Naive thymus-derived CD8-positive, alpha-beta T cell (primary cell): ENCODE results near the gene DOP1B. TPM values are rescaled to one million over a fixed set of nuclear protein-coding genes. Genes with fewer than 3 reads are reported as not detected.

Source experiments
- ATAC-seq, 2 donors: fragments of 150-1000 bp; cut with Tn5 transposase in 1 of 2; sonication (Bioruptor Pico), chemical (Tn5 transposase) in 1 of 2; 1 replicate in 1 of 2; 2 replicates in 1 of 2; pipeline ENCODE4 v1.10.0; 2021; ENCODE audit warnings: mild to moderate bottlenecking in 2 of 2, moderate library complexity in 2 of 2
- POLR2A ChIA-PET: fragments of 350-600 bp; sonication (Branson Sonifier 250); formaldehyde crosslinking; loops from one replicate; lab custom pipeline; 2021; ENCODE audit warnings: antibody characterized with exemption; lab: Charles Lee
- DNase-seq, 10 donors: peaks; one replicate each; pipeline versions ENCODE4 v3.0.0 to v3.0.0-alpha.2; 2020 to 2022
- H3K27ac Mint-ChIP-seq, 10 donors: one replicate each; pipeline ENCODE4 v1.8.0; 2020 to 2022; ENCODE audit warnings: mild to moderate bottlenecking in 10 of 10, mixed read lengths in 10 of 10, moderate library complexity in 4 of 10, inconsistent platforms in 1 of 10
- H3K27me3 Mint-ChIP-seq, 5 donors: one replicate each; pipeline ENCODE4 v1.8.0; 2021 to 2022; ENCODE audit warnings: mixed read lengths in 5 of 5
- H3K36me3 Mint-ChIP-seq, 3 donors: one replicate each; pipeline ENCODE4 v1.8.0; 2020 to 2022; ENCODE audit warnings: mixed read lengths in 3 of 3, mild to moderate bottlenecking in 2 of 3, inconsistent platforms in 1 of 3
- H3K4me1 Mint-ChIP-seq, 4 donors: one replicate each; pipeline ENCODE4 v1.8.0; 2021 to 2022; ENCODE audit warnings: mixed read lengths in 4 of 4
- H3K4me3 Mint-ChIP-seq, 10 donors: one replicate each; pipeline ENCODE4 v1.8.0; 2020 to 2022; ENCODE audit warnings: mild to moderate bottlenecking in 10 of 10, mixed read lengths in 10 of 10, moderate library complexity in 6 of 10, inconsistent platforms in 1 of 10
- H3K9me3 Mint-ChIP-seq, 9 donors: one replicate each; pipeline ENCODE4 v1.8.0; 2020 to 2022; ENCODE audit warnings: mixed read lengths in 9 of 9, mild to moderate bottlenecking in 3 of 9, inconsistent platforms in 1 of 9, moderate library complexity in 1 of 9
- polyA plus RNA-seq, 3 donors: library from polyadenylated mRNA; unstranded; fragments of 300-500 nt; fragmentation: Illumina TruSeq; gene quantifications; one replicate each; pipeline ENCODE4 v1.2.3, GENCODE V29; 2021
- total RNA-seq, 8 experiments: library from RNA in 2 of 8; stranded (reverse) in 2 of 8; gene quantifications; one replicate each; pipeline ENCODE4 v1.2.3 and lab custom pipeline; 2021 to 2026

The DOP1B gene, protein sequence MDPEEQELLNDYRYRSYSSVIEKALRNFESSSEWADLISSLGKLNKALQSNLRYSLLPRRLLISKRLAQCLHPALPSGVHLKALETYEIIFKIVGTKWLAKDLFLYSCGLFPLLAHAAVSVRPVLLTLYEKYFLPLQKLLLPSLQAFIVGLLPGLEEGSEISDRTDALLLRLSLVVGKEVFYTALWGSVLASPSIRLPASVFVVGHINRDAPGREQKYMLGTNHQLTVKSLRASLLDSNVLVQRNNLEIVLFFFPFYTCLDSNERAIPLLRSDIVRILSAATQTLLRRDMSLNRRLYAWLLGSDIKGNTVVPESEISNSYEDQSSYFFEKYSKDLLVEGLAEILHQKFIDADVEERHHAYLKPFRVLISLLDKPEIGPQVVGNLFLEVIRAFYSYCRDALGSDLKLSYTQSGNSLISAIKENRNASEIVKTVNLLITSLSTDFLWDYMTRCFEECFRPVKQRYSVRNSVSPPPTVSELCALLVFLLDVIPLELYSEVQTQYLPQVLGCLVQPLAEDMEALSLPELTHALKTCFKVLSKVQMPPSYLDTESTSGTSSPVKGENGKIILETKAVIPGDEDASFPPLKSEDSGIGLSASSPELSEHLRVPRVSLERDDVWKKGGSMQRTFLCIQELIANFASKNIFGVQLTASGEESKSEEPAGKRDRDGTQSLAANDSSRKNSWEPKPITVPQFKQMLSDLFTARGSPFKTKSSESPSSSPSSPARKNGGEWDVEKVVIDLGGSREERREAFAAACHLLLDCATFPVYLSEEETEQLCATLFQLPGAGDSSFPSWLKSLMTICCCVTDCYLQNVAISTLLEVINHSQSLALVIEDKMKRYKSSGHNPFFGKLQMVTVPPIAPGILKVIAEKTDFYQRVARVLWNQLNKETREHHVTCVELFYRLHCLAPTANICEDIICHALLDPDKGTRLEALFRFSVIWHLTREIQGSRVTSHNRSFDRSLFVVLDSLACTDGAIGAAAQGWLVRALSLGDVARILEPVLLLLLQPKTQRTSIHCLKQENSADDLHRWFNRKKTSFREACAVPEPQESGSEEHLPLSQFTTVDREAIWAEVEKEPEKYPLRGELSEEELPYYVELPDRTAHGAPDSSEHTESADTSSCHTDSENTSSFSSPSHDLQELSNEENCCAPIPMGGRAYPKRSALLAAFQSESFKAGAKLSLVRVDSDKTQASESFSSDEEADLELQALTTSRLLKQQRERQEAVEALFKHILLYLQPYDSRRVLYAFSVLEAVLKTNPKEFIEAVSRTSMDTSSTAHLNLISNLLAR (N-terminal part only)
- total RNA-seq = 10 to 100 TPM; 15.4 to 15.8 TPM
- polyA plus RNA-seq = 1 to 10 TPM; 4.6 to 8.4 (median 5.0) TPM
- 20.6 to 49.7 (median 41.1) reads per million in 6 experiments for total RNA-seq (lab: John Stamatoyannopoulos, UW)

DNA sequence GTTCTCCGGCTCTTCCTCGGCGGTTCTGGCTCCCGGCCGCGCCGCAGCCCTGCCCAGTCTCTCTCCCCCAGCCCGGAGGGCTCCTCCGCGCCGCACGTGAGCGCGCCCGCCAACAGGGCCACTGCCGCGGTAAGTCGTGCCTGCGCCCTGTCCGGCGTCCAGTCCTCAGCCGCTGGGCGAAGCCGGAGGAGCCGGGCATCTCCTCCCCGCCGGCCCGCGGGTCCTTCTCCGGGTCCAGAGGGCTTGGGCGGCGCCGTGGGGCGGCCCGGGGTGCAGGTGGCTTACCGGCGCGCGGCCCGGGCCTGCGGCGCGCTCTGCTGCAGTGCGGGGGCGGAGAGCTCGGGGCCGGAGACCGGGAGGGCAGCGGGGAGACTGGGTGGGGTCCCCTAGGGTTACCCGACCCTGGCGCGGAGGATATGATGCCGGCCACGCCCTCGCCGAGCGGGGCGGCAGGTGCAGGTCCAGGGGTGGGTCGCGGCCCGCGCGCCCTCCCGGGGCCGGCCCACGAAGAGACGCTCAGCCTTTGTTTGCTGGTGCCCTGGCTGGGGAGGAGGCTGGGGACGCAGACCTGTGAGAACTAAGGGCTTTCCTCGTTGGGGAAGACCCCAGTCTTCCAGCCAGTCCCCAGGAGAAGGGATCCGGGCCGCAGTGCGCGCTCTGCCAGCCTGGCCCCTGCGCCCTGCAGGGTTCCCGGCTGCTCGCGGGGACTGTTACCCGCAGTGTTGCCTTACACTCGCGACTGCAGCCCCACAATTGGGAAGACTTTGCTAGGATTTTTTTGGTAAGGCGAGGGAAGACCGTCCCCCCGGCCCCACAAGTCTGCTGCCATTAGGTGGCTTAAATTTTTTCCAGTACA is at the start of gene DOP1B:
DOP1B (plus strand) TSS at position 10 of the 856 bp plus-strand sequence. CDS start 7,910 bp downstream, outside the sequence.
- Mint-ChIP-seq H3K27ac (peak within 1 kb of the TSS in 9 of 10 donors; percentile 37 to 91 (median 83)), H3K27me3 (no peaks in the 10 kb centered on the region), H3K9me3 (no peaks in the 10 kb centered on the region), H3K4me1 (peaks cover 8 to 40% (median 33%) of the 10 kb centered on the region in 4 donors), H3K36me3 (no peaks in the 10 kb centered on the region), H3K4me3 (peak within 1 kb of the TSS; percentile 77 to 91 (median 85))
- POLR2A ChIA-PET = interaction anchor here (0.6 to 2.6 kb wide), 5 partner anchors 17 to 163 kb away, joined by 3 to 19 read pairs (median 5); partner anchors contain the start of gene MORC3
- DNase-seq (peak in 4 of 10 donors; percentile 22 to 68 (median 36)), ATAC-seq (peak in 1 of 2 donors; percentile 13)

DNA sequence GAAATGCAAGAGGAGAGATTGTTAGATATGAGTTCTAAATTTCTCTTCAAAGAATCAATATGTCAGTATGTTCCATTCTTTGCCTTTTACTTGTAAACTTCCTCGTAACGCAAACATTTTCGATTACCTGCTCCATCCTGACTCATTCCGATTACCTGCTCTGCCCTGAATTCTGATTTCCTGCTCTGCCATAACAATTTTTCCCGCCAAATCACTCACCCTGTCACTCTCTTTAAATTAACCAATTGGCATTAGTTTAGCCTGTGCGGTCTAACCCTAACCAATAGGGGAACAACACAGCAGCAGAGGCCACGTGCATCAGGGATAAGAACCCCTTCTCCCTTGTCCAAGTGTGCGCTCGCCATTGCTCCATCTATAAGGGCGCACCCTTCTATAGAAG is 46.8 kb upstream of the DOP1B start:
- Mint-ChIP-seq H3K27ac (no peak overlapping the region), H3K9me3 (no peaks in the 10 kb centered on the region), H3K36me3 (no peaks in the 10 kb centered on the region), H3K4me3 (no peak overlapping the region), H3K4me1 (peaks cover 11 to 27% (median 24%) of the 10 kb centered on the region in 4 donors), H3K27me3 (peaks cover 0 to 21% (median 9%) of the 10 kb centered on the region in 5 donors)
- POLR2A ChIA-PET = no interaction called here
- ATAC-seq (no peak), DNase-seq (no peak)

DNA sequence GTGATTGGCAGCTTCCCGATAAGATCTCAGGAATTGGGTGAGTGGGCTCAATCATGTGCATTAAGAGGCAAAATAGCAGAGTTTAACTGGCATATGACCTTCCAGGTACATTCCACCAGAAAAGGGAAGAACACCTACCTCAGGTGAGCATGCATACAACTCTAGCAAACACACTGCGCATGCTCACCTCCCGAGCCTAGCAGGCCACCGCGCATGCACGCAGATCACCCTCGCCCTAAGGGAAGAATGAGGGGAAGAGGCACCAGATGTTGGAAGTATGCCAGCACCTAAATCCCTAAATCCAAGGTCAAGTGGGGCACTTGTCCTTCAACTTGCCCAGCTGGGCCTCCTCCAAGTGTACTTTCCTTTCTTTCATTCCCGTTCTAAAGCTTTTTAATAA is 45.4 kb upstream of the DOP1B start:
- DNase-seq (no peak), ATAC-seq (no peak)
- POLR2A ChIA-PET = no interaction called here
- peaks cover 10 to 35% (median 32%) of the 10 kb centered on the region in 4 donors for H3K4me1 Mint-ChIP-seq
- H3K4me3 Mint-ChIP-seq = no peak overlapping the region
- peak overlapping the region in 1 of 10 donors; percentile 67 for H3K27ac Mint-ChIP-seq
- peaks cover 0 to 10% (median 0%) of the 10 kb centered on the region in 5 donors for H3K27me3 Mint-ChIP-seq
- no peaks in the 10 kb centered on the region for H3K36me3 Mint-ChIP-seq
- H3K9me3 Mint-ChIP-seq = no peaks in the 10 kb centered on the region

DNA sequence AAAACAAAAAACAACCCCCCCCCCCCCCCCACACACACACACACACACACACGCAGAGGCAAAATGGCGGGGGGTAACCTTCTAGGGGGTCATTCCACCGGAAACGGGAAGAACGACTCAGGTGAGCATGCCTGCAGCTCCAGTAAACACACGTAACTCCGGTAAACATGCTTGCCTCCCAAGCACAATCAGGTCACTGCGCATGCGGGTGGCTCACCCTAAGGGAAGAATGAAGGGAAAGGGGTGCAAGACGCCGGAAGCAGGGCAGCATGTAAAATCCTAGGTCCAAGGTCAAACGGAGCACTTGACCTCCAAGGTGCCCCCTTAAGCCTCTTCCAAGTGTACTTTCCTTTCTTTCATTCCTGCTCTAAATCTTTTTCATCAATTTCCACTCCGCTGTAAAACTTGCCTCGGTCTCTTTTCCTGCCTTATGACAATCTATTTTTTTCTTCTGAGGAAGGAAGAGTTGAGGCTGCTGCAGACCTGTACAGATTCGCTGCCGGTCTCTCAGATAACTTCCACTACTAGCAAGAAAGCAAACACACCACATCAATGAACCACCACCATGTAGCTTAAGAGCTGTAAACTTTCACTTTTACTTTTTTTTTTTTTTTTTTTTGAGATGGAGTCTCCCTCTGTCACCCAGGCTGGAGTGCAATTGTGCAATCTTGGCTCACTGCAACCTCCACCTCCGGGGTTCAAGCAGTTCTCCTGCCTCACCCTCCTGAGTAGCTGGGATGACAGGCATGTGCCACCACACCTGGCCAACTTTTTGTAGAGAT is 42.8 kb upstream of the DOP1B start:
- Mint-ChIP-seq H3K4me3 (peak overlapping the region; percentile 77 to 95 (median 88)), H3K4me1 (peaks cover 10 to 37% (median 34%) of the 10 kb centered on the region in 4 donors)
- POLR2A ChIA-PET = interaction anchor here (0.5 to 1.8 kb wide), 12 partner anchors 10 to 690 kb away, joined by 3 to 9 read pairs (median 5); partner anchors contain the start of genes CBR1, MORC3 and SETD4

DNA sequence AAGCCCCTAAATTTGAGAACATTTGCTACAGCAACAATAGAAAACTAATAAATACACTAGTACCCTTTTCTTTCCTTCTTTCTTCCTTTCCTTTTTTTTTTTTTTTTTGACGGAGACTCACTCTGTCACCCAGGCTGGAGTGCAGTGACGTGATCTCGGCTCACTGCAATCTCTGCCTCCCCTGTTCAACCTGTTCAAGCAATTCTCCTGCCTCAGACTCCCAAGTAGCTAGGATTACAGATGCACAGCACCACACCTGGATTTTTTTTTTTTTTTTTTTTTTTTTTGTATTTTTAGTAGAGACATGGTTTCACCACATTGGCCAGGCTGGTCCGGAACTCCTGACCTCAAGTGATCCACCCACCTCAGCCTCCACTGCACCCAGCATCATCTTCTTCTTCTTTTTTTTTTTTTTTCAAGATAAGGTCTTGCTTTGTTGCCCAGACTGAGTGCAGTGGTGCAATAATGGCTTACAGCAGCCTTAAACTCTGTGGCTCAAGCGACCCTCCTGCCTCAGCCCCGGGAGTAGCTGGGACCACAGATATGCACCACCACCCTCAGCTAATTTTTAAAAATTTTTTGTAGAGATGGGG is 41.4 kb upstream of the DOP1B start:
- Mint-ChIP-seq H3K4me1 (peaks cover 10 to 38% (median 34%) of the 10 kb centered on the region in 4 donors), H3K4me3 (peak overlapping the region in 9 of 10 donors; percentile 20 to 91 (median 87)), H3K27ac (peak overlapping the region; percentile 81 to 97 (median 92)), H3K27me3 (no peaks in the 10 kb centered on the region), H3K9me3 (no peaks in the 10 kb centered on the region), H3K36me3 (no peaks in the 10 kb centered on the region)
- DNase-seq (peak in 1 of 10 donors; percentile 10), ATAC-seq (no peak)
- POLR2A ChIA-PET = interaction anchor here (0.6 to 1.8 kb wide), 3 partner anchors 20 to 1155 kb away, joined by 3 to 5 read pairs (median 4); no protein-coding TSS in a partner anchor

More for the DNA sequence above, 42.8 kb upstream of the DOP1B start:
- no peaks in the 10 kb centered on the region for H3K9me3 Mint-ChIP-seq
- ATAC-seq (peak; percentile 88 to 93), DNase-seq (peak; percentile 30 to 87 (median 70))
- H3K27ac Mint-ChIP-seq = peak overlapping the region; percentile 81 to 97 (median 92)
- H3K36me3 Mint-ChIP-seq = no peaks in the 10 kb centered on the region
- H3K27me3 Mint-ChIP-seq = peaks cover 0 to 2% (median 0%) of the 10 kb centered on the region in 5 donors

DNA sequence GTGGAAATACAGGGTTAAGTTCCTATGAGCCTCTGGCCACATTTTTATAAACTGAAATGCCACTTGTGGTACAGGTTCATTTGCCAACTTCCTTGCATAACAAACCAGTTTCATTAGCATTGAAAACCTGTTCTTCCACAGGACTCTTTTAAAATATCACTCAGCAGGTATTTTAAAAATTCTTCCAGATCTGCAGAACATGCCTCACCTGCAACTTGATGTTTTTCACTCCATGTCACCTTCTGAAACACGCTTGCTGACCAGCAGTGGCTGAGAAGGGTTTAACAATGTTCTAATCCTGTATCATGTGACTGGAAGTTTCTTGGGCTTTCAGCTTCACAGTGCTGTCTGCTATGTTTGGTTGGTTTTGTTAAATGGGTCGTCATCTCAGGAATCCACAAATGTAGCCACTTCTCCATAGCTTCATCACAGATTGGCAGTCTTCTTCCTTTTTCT is 39.3 kb upstream of the DOP1B start:
- no peak overlapping the region for H3K27ac Mint-ChIP-seq
- no peak for ATAC-seq
- DNase-seq = no peak
- peak overlapping the region in 1 of 10 donors; percentile 26 for H3K4me3 Mint-ChIP-seq
- H3K36me3 Mint-ChIP-seq = peaks cover 0 to 3% (median 0%) of the 10 kb centered on the region in 3 donors
- POLR2A ChIA-PET = no interaction called here
- H3K27me3 Mint-ChIP-seq = peaks cover 0 to 3% (median 0%) of the 10 kb centered on the region in 5 donors
- peaks cover 10 to 39% (median 32%) of the 10 kb centered on the region in 4 donors for H3K4me1 Mint-ChIP-seq
- H3K9me3 Mint-ChIP-seq = no peaks in the 10 kb centered on the region

DNA sequence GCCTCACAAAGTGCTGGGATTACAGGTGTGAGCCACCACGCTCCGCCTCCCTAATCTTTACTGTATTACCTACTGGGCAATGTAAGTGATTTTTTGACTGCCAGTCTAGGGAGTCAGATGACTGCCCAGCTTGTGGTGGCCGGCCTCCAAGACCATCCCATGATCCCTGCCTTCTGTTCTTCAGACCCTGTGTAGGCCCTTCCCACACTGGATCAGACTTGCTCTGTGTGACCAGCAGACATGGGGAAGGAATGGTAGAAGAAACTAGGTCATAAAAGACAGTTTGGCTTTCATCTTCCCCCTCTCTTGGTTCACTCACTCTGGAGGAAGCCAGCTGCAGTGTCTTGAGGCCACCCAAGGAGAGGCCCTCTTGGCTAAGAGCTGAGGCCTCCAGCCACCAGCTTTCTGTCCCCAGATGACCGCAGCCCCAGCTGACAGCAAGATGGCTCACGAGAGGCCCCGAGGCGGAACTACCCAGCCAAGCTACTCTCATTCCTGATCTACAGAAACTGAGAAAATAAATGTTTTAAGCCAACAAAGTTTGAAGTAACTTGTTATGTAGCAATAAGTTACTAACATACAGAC is 36.2 kb upstream of the DOP1B start:
- no peaks in the 10 kb centered on the region for H3K9me3 Mint-ChIP-seq
- no peak overlapping the region for H3K27ac Mint-ChIP-seq
- H3K4me3 Mint-ChIP-seq = no peak overlapping the region
- peaks cover 0 to 3% (median 0%) of the 10 kb centered on the region in 5 donors for H3K27me3 Mint-ChIP-seq
- H3K4me1 Mint-ChIP-seq = peaks cover 3 to 20% (median 8%) of the 10 kb centered on the region in 4 donors
- POLR2A ChIA-PET = no interaction called here
- DNase-seq = no peak
- peaks cover 0 to 3% (median 0%) of the 10 kb centered on the region in 3 donors for H3K36me3 Mint-ChIP-seq
- ATAC-seq = no peak

DNA sequence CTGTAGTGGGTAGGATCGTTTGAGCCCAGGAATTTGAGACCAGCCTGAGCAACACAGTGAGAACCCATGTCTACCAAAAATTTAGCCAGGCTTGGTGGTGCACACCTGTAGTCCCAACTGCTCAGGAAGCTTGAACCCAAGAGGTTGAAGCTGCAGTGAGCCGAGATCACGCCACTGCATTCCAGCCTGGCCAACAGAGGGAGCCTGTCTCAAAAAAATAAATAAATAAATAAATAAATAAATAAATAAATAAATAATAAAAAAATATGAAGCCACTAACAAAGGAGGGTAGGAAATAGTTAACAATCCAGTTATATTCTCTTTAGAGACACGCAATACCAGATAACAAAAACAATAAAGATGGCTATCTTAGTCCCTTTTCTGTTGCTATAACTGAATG is 33.6 kb upstream of the DOP1B start:
- DNase-seq (no peak), ATAC-seq (no peak)
- Mint-ChIP-seq H3K9me3 (no peaks in the 10 kb centered on the region), H3K36me3 (peaks cover 0 to 3% (median 0%) of the 10 kb centered on the region in 3 donors), H3K27me3 (peaks cover 0 to 3% (median 0%) of the 10 kb centered on the region in 5 donors), H3K27ac (no peak overlapping the region), H3K4me1 (peaks cover 6 to 22% (median 10%) of the 10 kb centered on the region in 4 donors), H3K4me3 (no peak overlapping the region)
- POLR2A ChIA-PET = interaction anchor here (0.6 kb wide), 1 partner anchor 210 kb away, joined by 5 read pairs; no protein-coding TSS in a partner anchor

DNA sequence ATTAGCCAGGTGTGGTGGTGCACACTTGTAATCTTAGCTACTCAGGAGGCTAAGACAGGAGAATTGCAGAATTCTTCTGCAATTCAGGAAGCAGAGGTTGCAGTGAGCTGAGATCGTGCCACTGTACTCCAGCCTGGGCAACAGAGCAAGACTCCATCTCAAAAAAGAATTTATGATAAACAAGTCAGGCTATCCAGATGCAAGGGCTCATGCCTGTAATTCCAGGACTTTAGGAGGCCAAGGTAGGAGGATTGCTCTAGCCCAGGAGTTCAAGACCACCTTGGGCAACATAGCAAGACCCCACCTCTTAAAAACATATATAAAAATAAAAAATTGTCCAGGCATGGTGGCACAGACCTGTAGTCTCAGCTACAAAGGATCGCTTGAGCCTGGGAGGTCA is 32.2 kb upstream of the DOP1B start:
- H3K4me3 Mint-ChIP-seq = no peak overlapping the region
- peaks cover 0 to 3% (median 0%) of the 10 kb centered on the region in 3 donors for H3K36me3 Mint-ChIP-seq
- H3K27ac Mint-ChIP-seq = no peak overlapping the region
- DNase-seq (no peak), ATAC-seq (no peak)
- POLR2A ChIA-PET = interaction anchor here (1.1 kb wide), 1 partner anchor 10 kb away, joined by 3 read pairs; no protein-coding TSS in a partner anchor
- no peaks in the 10 kb centered on the region for H3K9me3 Mint-ChIP-seq
- peaks cover 0 to 3% (median 0%) of the 10 kb centered on the region in 5 donors for H3K27me3 Mint-ChIP-seq
- H3K4me1 Mint-ChIP-seq = peaks cover 10 to 32% (median 19%) of the 10 kb centered on the region in 4 donors
